Neural progenitor cell (in vitro differentiated cells): Measurements from ENCODE around the gene GRID1.

ENCODE experiments used
- EZH2 ChIP-seq: fragments of 200-600 bp; sonication (generic); IDR thresholded peaks from 2 replicates; pipeline ENCODE4 v1.6.1; 2017; ENCODE audit warnings: antibody characterized with exemption, mild to moderate bottlenecking, moderate library complexity
- EZH2phosphoT487 ChIP-seq: fragments of 200-600 bp; sonication (generic); IDR thresholded peaks from 2 replicates; pipeline ENCODE4 v1.6.1; 2017; ENCODE audit warnings: antibody characterized with exemption
- TF ChIP-seq, protein P1 (sequence below): fragments of 200-600 bp; sonication (generic); IDR thresholded peaks from 2 replicates; pipeline ENCODE4 v1.5.1; 2017; ENCODE audit warnings: antibody characterized with exemption, mild to moderate bottlenecking

DNA sequence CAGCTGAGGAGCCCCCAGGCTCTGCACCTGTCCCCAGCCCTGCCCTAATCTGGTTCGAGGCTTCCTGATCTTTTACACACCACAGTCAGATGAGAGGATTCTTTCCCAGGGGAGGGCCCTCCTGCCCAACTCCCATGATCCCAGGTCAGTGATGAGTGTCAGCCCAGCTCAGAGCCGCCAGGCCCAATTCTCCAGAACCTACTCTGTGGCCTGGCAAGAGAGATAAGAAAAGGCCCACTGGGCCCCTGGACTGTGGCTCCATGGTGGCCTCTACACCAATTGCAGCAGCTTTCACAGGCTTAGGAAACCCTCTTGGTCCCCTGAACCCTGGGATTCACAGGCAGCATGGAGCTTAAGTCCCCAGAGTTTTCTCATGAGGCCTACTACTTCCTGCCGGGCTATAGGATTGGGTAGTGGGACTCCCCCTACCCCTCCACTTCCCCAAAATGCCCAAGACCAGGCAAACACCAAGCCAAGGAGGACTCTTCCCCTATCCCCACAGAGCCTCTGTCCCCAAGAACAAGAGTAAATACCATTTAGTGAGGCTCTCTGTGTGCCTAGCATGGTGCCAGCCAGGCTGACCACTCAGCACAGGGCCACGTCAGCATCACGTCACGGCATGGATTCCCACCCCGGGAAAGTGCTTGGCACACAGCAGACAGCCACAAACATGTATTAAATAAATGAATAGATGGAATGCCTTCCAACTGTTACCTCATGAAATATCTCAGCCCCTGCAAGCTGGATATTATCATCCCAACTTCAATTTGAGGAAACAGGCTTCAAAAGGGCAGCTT, 100.0 kb downstream of the GRID1 start:
- TF ChIP-seq, protein P1, sequence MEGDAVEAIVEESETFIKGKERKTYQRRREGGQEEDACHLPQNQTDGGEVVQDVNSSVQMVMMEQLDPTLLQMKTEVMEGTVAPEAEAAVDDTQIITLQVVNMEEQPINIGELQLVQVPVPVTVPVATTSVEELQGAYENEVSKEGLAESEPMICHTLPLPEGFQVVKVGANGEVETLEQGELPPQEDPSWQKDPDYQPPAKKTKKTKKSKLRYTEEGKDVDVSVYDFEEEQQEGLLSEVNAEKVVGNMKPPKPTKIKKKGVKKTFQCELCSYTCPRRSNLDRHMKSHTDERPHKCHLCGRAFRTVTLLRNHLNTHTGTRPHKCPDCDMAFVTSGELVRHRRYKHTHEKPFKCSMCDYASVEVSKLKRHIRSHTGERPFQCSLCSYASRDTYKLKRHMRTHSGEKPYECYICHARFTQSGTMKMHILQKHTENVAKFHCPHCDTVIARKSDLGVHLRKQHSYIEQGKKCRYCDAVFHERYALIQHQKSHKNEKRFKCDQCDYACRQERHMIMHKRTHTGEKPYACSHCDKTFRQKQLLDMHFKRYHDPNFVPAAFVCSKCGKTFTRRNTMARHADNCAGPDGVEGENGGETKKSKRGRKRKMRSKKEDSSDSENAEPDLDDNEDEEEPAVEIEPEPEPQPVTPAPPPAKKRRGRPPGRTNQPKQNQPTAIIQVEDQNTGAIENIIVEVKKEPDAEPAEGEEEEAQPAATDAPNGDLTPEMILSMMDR, result no peak
- TF ChIP-seq EZH2 (no peak), EZH2phosphoT487 (no peak)
